Activated CD8-positive, alpha-beta memory T cell treated with anti-CD3 and anti-CD28 coated beads, Interleukin-2, amount 50 U/mL, for 1 hour (primary cell): Measurements from ENCODE around the gene TECTB.

Experiments used
- DNase-seq: peaks from one replicate; pipeline ENCODE4 v3.0.0-alpha.2; 2020; ENCODE audit errors: extremely low read depth

The TECTB gene

DNA sequence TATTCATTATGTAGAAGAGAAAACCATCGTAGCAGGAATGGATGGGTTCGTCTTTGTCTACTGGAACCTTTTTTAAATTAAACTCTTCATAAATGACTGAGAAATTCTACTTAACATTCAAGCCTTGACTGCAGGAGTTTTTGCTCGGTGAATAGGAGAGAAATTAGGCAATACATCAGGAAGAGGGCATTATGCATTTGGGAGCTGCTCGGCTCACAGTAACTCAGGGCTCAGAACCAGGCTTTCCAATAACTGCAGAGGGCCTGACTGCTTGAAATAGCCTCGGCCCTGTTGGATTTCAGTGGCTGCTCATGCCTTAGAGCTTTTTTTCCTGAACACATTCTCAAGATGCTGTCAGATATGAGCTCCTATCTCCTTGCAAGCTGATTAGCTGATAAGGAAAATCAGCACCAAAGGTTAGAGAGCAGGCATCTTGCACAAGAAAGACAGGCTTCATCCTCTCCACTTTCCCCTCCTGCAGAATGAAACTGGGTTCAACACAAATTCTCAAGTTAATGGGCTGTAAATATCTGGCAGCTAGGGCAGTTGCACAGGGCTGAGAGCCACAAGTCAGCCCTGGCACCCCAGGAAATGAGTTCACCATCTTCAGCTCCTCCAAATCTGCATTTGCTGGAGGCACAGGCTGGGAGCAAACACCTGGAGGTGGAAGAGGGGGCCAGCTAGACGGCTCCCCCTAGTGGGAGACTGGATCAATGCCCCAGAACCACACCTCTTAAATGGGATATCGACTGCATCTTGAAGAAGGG, 24.3 kb downstream of the TECTB start:
- no peak for DNase-seq

DNA sequence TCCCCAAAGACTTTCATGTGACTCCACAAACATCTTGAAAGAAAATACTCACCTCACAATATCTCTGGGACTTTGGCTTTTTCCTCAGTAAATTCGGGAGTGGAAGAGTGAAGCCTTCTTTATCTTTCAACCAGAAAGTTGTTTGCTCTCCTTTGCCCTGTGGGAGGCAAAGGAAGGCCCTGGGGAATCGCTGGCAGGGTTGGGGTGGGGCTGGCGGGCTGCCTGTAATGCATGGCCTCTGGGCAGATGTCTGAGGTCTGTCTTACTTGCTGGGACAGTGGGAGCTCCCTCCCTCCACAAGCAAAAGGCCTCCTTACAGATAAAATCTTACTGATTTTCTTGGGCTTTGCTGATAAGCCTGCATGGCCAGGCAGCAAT, 24.9 kb downstream of the TECTB start:
- no peak for DNase-seq

DNA sequence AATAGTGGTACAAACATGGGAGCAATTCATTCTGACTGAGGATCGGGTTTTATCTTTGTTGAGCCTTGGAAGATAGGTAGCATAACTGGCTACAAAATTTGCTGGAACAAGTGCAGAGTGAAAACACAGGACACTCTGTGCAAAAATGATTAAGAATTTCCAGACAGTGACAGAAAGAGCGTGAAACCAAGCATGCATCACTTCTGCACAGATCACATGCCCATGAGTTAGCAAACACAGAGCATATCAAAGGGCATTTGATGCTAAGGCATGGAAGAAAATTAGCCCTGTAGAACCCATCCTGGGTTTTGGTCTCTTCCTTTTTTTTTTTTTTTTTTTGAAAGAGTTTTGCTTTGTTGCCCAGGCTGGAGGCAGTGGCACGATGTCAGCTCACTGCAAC, 28.3 kb downstream of the TECTB start:
- no peak for DNase-seq

DNA sequence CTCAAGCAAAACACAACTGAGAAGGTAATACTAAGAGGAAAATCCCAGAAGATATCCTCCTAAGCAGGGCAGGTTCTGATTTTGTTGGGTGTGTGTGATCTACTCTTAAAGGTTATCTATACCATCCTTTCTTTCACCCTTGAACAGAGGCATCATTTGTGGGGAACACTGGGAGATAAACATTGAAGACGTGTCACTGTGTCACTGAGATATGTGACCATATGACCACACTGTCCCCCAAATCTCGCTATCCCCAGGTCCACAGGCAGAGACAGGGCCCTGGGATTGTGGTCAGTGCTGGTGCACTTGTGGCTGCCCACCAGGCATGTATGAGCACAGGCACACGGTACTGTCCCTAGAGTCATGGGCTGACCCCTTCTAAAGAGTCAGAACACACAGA, 30.0 kb downstream of the TECTB start:
- DNase-seq: no peak

DNA sequence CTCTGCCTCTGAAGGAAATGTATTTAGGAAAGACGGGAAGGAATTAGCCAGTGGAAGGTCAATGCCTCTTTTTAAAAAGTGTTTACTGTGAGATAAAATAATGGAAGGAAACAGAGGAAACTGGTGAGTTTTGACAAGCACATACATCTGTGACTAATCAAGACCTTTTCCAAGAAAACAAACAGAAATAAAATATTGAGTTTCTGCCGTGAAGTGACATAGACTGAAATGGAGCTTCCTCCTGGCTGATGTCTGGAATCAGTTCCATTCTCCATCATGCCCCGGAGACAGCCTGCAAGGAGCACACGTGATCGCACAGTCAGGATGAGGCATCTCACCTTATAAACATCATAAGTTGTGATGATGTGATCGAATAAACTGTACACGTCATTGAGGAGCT, 30.7 kb downstream of the TECTB start:
- DNase-seq: no peak

DNA sequence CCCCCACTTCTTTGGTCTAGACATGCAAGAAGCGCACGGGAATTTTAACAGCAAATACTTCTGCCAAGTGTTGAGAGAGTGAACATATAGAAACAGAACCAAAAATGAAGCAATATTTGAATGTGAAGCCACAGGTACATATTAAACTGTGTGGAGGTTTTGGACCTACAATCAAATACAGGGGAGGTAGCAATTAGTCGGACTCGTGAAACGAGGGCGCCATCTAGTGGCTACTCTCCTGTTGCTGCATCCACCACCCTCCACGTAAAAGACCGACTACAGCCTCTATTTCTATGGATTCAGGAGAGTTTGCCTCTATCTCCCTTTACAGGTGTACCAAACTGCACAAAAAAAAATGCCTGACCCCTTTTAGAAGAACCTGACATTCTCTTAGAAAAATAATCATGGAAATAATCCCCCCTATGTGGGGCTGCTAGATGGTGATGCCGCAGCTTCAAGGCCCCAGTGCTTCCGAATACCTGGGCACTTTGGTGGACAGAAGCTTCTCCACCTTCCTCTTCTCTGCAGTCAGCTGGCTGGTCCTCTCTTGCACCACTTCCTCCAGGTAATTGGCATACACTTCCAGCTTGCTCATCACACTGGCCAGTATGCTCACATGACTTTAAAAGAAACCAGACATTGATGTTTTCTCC, 31.7 kb downstream of the TECTB start:
- peak; percentile 23 for DNase-seq

DNA sequence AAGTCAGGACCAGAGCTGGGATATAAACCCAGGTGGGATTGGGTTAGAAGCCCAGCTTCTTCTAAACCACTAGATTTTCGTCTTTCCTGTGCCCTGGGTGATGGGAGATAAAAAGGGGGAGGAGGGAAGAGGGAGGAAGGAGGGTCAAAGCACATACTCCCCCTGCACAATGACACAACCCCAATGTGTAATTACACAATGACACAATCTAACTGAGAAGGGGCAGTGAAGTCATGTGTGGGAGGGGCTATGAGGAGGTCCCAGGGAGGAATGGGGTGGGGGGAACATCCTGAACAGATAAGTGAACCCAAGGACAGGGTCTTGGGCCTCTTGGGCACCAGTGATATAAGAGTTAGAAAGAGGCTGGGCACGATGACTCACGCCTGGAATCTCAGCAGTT, 44.5 kb downstream of the TECTB start:
- no peak for DNase-seq

DNA sequence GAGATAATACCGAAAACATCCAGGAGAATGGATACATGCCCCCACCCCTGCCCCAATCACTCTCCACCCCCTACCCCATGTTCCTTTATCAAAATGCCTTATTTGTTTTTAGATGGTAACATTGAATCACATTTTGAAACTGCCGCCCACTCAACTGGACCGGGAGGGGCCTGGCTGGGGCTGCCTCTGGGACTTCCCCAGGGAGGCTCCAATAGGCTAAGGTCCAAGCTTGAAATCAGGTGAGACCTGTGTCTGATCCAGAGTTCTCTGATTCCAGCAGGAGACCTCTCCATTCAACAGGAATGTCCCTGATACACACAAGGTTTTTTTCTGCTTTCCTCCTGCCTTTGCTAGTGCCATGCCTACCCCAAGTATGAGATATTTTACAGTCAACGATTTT, 47.0 kb downstream of the TECTB start:
- DNase-seq: no peak

DNA sequence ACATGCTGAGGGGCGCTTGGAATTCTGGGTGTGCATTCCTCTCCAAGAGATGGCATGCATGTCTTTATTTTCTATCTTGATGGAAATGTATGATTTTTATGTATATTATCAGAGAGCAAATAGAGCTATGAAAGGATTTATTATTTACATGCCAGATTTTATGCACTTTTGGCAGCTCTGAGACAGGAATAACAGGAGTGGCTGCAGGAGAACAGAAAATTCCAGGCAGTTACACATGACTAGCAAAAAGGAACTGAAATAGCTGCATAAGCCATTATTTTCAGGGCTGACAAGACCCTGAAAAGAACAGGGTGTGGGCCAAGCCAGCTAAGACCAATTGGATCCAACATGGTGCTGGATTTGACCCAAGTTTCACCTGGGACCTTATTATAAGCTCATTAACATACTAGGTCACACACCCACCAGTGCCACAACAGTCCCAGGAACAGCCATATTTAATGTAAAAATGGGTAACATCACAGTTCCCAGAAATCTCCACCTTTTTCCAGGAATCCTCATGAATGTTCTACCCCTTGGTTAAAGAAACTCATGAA, 47.5 kb downstream of the TECTB start:
- DNase-seq: no peak

DNA sequence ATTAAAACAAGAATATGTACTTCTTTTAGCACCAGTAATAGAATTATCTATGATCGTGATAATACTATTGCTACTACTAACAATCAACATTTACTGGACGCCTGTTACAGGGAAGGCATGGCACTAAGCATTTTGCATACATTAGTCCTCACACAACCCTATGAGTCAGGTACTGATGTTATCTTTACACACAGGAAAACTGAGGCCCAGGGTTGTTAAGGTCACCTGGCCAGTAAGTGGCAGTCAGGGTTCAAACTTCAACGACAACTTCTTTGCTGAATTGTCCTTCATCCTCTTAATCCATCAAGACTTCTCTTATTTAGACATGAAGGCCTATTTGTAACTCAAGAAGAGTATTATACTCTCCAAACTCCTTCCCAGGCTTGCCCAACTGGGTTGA, 48.8 kb downstream of the TECTB start:
- DNase-seq: no peak

DNA sequence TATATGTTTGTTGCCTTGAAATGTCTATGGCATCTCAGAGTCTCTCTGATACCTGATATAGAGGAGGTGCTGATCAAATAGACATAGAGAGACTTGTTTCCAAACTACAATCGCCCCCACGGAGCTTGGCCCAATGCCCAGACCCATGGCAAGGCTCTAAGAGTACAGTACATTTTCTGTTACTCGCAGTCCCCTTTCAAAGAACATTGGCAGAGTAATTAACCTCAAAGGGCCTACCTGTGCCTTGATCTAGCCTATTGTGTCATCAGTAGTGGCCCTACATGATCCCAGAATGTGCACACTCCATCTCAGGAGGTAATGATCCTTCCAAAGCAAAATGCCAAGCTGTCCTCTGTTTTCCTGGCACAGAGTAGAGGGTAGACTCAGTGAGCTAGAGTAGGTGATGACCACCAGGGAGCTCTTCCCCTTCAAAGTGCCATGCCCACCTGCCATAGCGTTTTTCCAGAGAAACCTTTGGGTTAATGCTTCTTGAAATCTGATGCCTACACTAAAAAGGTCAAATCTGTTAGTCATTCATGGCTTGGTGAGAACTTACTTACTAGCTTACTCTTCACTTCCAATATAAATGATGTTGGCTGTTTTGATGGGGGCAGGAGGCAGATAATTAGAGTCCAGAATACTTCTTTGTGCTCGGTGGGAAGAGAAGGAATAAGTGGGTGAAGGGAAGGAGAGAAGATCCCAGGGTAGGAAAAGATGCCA, 49.5 kb downstream of the TECTB start:
- no peak for DNase-seq

DNA sequence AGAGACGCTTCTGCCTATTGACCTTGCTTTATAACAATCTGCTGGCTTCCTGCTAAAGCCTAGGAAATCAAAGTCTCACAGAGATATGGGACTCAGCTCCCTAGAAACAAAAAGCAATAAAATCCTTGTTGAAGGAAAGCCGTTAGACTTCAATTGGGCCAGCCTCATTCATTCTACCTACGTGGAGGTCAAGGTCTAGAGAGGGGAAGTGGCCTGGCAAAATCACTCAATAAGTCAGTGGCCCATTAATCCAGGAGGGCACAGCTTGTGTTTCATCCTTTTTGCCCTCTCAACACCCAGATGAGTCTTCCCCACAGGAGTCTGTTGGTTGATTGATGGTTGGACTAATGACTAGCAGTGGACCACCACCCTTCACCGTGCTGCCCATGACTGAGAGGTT, 50.3 kb downstream of the TECTB start:
- no peak for DNase-seq

DNA sequence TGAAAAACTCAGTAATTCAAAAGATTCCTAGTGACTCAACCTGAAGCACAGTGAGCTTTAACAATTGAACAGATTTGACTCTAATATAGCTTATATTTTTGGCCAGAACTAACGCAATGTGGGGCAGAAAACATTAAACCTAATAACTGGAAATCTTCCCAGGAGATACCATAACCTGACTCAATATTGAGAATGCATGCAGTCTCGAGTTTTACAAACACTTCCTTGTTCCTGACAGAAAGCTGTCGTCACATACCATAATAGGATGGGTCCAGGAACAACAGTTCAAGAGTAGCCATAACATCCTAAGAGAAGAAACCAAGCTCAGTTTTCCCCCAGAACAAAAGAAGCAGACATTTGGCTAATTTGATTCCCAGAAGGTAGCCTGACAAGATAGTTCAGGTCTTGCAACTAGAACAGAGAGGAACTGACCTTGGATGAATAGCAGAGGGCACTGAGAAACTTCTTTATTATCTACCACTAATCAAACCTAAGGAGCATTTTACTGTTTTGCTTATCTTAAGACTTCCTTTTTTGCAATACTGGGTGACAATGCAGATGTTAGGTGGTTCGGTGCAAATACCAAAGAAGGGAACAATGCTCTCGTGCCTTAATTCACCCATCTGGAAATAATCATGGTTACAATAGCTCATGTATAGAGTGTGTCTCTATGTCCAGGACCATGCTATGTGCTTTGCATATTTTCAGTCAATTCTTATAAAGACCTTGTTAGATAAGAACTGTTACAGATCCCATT, 52.1 kb downstream of the TECTB start:
- no peak for DNase-seq

DNA sequence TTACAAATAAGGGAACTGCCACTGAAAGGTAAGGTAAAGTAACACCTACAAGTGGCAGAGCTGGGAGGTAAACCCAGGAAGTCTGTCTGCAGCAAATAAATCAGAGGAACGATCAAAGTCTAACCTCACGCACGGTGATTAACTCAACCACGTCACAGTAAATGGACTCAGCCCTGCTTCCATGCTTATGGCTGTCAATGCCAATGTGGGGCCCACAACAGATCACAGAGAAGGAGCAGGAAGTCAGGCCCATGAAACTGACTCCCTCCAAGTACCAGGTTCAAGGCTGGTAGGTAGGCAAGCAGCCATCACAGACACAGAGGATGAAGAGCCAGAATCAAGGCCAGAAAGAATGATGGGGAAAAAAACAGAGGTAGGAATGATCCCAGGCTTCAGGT, 52.7 kb downstream of the TECTB start:
- DNase-seq: no peak

DNA sequence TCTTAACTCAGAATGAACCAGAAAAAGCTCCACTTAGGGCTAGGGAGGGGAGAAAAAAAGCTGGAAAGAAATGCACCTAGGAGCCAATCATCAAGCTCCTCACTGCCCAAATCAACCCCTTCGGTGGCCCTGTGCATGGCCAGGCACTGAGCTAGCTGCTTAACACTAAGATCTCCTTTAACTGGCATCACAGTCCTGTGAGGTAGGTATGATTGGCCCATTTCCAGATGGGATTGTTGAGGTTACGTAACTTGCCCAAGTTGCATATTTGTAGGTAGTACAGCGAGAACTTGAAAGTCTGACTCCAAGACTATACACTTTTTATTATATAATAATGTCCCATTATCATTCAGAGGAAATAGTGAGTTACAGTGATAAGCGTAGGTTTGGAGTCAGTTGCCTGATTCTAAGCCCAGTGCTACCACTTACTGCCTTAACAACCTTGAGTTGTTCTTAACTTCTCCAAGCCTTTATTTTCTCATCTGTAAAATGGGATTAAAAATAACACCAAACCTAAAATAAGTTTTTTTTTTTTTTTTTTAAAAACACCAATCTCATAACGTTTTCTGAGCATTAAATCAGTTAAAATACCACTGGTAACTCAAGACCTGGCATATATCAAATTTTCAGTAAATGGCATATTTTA, 53.5 kb downstream of the TECTB start:
- no peak for DNase-seq

DNA sequence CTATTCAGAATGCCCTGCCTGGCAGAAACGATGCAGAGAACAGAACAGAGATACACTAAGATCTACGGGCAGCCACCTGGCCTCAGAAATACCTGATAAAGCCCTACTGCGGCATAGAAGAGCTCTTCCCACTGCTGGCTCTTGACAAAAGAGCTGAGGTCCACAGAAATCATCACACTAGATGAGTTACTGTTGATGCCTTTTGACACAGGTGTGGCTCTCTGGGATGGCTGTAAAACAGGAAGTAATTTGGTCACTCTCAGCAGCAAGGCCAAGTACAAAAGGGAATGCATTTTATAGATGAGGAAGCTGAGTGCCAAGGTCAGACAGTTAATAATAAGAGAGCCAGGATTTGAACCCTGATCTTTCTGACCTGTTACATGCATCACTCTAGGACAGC, 55.8 kb downstream of the TECTB start:
- DNase-seq: no peak

DNA sequence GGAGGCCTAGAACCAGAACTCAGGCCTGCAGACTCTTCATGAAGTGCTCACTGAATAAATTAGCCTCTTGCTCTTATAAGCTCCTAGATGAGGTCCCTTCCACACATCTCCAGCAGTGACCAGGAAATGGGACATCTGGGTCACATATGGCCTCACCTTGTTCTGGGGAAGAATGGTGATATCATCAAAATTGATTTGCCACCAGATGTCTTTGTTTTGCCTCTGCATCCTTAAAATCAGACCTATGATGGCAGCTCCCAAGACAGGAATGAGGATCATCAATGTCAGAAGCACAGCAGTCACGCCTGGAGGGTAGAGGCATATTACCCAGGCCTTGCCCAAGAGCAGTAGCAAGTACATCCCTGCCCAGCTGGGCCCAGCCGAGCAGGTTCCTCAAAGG, 57.4 kb downstream of the TECTB start:
- no peak for DNase-seq

DNA sequence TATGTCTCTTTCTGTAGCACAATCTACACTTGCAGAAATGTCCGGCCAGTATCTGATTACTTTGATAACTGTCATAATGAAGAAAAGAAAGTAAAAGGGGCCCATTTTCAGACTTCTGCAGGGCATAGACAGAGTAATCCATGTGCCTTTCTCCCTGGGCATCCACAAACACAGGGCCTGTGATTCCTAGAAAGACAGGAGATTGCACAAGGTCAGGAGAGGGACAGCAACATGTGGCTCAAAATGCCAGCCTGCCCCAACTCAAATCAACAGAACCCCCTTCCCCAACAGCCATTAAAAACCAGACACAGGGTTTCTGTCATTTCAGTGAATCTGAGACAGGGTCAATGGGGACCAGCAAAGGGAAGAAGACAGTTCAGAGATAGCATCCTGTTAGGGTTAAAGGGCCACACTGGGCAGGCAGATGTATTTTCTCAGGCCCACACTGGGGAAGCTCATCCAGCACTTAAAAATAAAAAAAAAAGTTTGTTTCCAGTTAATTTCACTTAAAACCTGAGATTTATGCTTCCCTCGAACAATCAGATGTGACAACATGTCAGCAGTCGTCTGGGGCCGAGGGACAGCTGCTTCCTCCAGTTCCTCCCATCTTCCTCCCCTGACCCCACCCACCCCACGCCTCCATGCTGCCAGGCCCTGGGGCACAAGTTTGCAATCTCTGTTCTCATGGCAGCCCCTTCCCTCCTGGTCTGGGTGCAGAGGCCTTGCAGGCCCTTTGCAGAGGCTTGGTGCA, 60.0 kb downstream of the TECTB start:
- no peak for DNase-seq

DNA sequence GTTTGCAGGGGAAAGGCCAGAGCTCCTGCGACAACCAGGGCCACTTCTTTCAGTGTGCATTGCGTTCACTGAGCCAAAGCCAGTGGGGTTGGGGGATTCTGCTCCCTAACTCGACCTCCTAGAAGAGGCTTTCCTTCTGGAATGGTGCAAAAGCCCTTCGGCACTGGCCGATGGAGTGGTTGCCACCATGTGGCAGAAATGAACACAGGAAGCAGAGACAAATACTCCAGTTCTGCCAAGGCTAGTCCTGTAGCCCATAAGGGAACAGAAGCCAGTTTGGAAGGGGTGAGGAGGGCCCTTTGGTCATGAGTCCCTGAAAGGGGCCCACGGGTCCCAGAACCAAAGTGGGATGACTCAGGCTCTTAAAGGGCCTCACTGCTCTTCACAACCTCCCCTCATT, 61.1 kb downstream of the TECTB start:
- no peak for DNase-seq

DNA sequence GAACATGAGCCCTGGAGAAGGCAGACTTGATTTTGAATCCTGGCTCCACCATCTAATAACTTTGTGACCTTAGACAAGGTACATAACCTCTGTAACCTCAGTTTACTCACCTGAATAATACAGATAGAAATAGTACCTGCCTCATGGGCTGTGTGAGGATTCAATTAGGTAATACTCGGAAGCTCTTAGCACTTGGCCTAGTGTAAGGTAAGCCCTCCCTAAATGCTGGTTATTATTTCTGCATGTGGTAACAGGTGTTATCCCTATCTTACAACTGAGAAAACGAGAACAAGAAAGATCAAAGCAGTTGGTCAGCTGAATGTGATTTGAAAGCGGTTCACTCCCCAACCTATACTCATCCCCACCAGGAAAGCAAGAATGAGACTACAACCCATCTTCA, 62.0 kb downstream of the TECTB start:
- no peak for DNase-seq

DNA sequence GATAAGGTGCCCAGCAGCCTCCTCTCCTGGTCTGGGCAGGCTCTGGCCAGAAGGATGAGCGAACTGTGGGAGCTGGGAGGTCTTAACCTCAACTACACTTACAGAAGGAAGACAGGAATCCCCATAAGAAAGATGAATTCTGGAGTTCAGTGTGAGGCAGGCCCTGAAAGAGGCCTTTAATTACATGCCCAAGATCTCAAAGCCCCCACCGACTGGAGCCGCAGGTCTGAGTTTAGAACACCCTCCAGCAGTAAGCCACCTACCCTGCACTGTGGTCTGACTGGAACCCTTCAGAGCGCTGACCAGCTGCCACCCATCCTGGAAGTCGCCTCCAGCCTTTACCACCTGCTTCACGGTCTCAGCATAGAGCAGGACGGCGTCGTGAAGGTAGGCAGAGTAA, 62.5 kb downstream of the TECTB start:
- no peak for DNase-seq
